Caco-2 (cell line): ENCODE data around the gene PRKAA1. TPM values are rescaled to one million over a fixed set of nuclear protein-coding genes. Genes with fewer than 3 reads are reported as not detected.
"Not testable (repeated sequence)": the region's sequence is repeated elsewhere in the genome, so short reads cannot be mapped to it uniquely, and the experiment has no call there.

Experiments used
- BruUV-seq: library from RNA; stranded (reverse); fragments of 400-500 nt; replicated peaks from 2 replicates; lab custom pipeline; 2021; lab: Mats Ljungman, UMichigan
- CTCF ChIA-PET: fragments of 300-600 bp; sonication (Branson Sonifier 250); formaldehyde crosslinking; loops from one replicate; lab custom pipeline; 2022; ENCODE audit warnings: antibody characterized with exemption; lab: Charles Lee
- POLR2A ChIA-PET: fragments of 300-600 bp; sonication (Branson Sonifier 250); formaldehyde crosslinking; loops from one replicate; lab custom pipeline; 2022; ENCODE audit warnings: antibody characterized with exemption; lab: Charles Lee
- DNase-seq, 2 experiments: peaks; one replicate each; pipeline versions ENCODE4 v3.0.0 to v3.0.0-alpha.2; 2020 to 2022
- H3K27me3 ChIP-seq: replicated peaks from 2 replicates; pipeline ENCODE4 v1.6.0; 2011; ENCODE audit warnings: low read length; ENCODE audit not compliant: control insufficient read depth, insufficient read depth
- H3K36me3 ChIP-seq: 2 replicates; pipeline ENCODE4 v1.5.1; 2011; ENCODE audit warnings: low read length; ENCODE audit not compliant: control insufficient read depth, insufficient read depth
- H3K4me1 ChIP-seq: fragments of 250-450 bp; sonication (Bioruptor Pico); 2 replicates; pipeline ENCODE4 v1.5.1; 2020; ENCODE audit warnings: mild to moderate bottlenecking
- H3K4me3 ChIP-seq: 2 replicates; pipeline ENCODE4 v1.5.1; 2011; ENCODE audit warnings: low read depth, mild to moderate bottlenecking, control low read depth, low read length
- H3K9me3 ChIP-seq: fragments of 250-450 bp; sonication (Bioruptor Pico); 2 replicates; pipeline ENCODE4 v1.5.1; 2020; ENCODE audit warnings: mild to moderate bottlenecking, moderate library complexity
- H3K27ac Mint-ChIP-seq: one replicate; pipeline ENCODE4 v1.8.0; 2022; ENCODE audit warnings: mixed read lengths; ENCODE audit not compliant: unreplicated experiment
- H3K27me3 Mint-ChIP-seq: one replicate; pipeline ENCODE4 v1.8.0; 2022; ENCODE audit warnings: mixed read lengths; ENCODE audit not compliant: insufficient read depth, unreplicated experiment
- H3K36me3 Mint-ChIP-seq: one replicate; pipeline ENCODE4 v1.8.0; 2022; ENCODE audit warnings: mild to moderate bottlenecking, mixed read lengths; ENCODE audit not compliant: insufficient read depth, unreplicated experiment
- H3K4me1 Mint-ChIP-seq: one replicate; pipeline ENCODE4 v1.8.0; 2022; ENCODE audit warnings: low read depth, mixed read lengths; ENCODE audit not compliant: unreplicated experiment
- H3K4me3 Mint-ChIP-seq: one replicate; pipeline ENCODE4 v1.8.0; 2022; ENCODE audit warnings: mild to moderate bottlenecking, moderate library complexity, mixed read lengths; ENCODE audit not compliant: unreplicated experiment
- H3K9me3 Mint-ChIP-seq: one replicate; pipeline ENCODE4 v1.8.0; 2022; ENCODE audit warnings: mixed read lengths; ENCODE audit not compliant: unreplicated experiment
- intact Hi-C: fragments of 100-400 bp; cut with micrococcal nuclease; formaldehyde crosslinking; loops from one replicate; pipeline ENCODE4 v1.10.0; 2022; ENCODE audit not compliant: unreplicated experiment
- total RNA-seq: library from RNA; stranded (reverse); gene quantifications from 2 replicates; pipeline ENCODE4 v1.2.3, GENCODE V29; 2022
- TF ChIP-seq, protein P1 (sequence below), 2 experiments: fragments of 200-600 bp in 1 of 2; IDR thresholded peaks; 1 replicate in 1 of 2; 2 replicates in 1 of 2; pipeline versions ENCODE4 v1.5.1 to v1.8.0; 2011 to 2022; ENCODE audit warnings: antibody characterized with exemption in 1 of 2, control low read depth in 1 of 2, inconsistent platforms in 1 of 2, low read depth in 1 of 2, low read length in 1 of 2, mild to moderate bottlenecking in 1 of 2, moderate library complexity in 1 of 2; ENCODE audit not compliant: insufficient read depth in 1 of 2, severe bottlenecking in 1 of 2, unreplicated experiment in 1 of 2

PRKAA1 gene
- total RNA-seq, 1 experiment from 2014 or later: 64.6 TPM

DNA sequence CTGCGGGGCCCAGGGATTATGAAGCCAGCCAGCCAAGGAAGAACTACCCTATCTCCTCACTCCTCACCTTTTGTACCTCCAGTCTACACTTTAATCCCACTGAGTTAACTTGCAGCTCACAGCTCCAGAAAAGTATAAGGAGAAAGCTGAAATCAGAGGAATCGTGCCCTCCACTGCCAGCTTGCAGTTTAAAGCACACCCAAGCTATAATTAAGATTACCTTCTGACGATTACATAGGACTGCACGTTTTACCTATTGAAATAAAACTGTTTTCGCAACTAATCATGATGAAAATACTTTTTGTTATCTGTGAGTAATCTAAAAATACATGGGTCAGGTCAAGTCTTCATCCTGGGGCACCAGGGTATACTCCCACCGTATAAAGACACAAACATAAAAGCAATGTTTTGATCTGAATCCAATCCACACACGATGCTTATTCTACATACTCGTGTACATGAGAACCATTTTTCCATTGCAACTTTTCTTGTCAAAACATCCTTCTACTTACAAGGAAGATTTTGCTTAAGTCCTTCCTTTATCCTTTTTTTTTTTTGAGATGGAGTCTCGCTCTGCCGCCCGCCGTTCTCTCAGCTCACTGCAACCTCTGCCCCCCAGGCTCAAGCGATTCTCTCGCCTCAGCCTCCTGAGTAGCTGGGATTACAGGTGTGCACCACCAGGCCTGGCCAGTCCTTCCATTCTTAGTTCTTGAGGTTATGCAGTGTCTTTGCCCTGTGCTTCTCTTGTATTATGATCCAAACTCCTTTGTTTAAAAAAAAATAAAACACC lies 29.2 kb upstream of the PRKAA1 start:
- Mint-ChIP-seq H3K27ac (no peak overlapping the region), H3K4me1 (peaks cover 23% of the 10 kb centered on the region)
- CTCF ChIA-PET: no interaction called here

DNA sequence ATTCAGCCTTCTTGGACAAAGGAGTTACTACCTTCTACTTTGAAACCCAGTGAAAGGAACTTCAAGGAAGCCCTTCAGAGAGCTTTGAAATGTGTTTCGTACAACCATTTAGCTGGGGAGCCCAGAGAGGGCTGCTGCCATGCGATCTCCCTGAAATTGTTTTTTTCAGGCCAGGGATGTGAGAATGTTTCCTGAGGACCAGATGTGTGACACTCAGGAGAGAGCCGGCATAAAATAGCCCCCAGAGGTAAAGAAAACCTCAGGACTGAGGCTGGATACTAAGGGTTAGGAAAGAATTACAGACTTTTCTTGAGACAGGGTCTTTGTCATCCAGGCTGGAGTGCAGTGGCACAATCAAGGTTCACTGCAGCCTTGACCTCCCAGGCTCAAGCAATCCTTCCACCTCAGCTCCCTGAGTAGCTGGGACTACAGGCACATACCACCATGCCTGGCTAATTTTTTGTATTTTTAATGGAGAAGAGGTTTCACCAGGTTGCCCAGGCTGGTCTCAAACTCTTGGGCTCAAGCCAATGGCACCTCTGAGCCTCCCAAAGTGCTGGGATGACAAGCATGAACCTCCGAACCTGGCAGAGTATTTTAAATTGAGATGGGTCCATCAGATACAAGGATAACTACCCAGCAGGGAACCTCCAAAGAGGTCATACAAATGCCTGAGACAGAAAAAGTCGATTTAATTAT lies 28.5 kb upstream of the PRKAA1 start:
- BruUV-seq: no TSS peak
- Mint-ChIP-seq H3K27me3 (no peaks in the 10 kb centered on the region), H3K36me3 (peaks cover 70% of the 10 kb centered on the region), H3K4me1 (peaks cover 17% of the 10 kb centered on the region), H3K4me3 (no peak overlapping the region), H3K9me3 (no peaks in the 10 kb centered on the region), H3K27ac (no peak overlapping the region)
- TF ChIP-seq, protein P1, sequence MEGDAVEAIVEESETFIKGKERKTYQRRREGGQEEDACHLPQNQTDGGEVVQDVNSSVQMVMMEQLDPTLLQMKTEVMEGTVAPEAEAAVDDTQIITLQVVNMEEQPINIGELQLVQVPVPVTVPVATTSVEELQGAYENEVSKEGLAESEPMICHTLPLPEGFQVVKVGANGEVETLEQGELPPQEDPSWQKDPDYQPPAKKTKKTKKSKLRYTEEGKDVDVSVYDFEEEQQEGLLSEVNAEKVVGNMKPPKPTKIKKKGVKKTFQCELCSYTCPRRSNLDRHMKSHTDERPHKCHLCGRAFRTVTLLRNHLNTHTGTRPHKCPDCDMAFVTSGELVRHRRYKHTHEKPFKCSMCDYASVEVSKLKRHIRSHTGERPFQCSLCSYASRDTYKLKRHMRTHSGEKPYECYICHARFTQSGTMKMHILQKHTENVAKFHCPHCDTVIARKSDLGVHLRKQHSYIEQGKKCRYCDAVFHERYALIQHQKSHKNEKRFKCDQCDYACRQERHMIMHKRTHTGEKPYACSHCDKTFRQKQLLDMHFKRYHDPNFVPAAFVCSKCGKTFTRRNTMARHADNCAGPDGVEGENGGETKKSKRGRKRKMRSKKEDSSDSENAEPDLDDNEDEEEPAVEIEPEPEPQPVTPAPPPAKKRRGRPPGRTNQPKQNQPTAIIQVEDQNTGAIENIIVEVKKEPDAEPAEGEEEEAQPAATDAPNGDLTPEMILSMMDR (IDR thresholded peaks at IDR 0.05; ENCODE audit: insufficient read depth in 1 of 2, low read depth in 1 of 2, low read length in 1 of 2, severe bottlenecking in 1 of 2, unreplicated experiment in 1 of 2): no peak
- no peaks in the 10 kb centered on the region for H3K27me3 ChIP-seq
- POLR2A ChIA-PET: no interaction called here
- peaks cover 11% of the 10 kb centered on the region for H3K36me3 ChIP-seq
- intact Hi-C loops: no loop called here
- no peak for DNase-seq
- CTCF ChIA-PET: no interaction called here
- no peak overlapping the region for H3K4me3 ChIP-seq
- H3K9me3 ChIP-seq: no peaks in the 10 kb centered on the region
- no peaks in the 10 kb centered on the region for H3K4me1 ChIP-seq

More for the DNA sequence above, 29.2 kb upstream of the PRKAA1 start:
- intact Hi-C loops: no loop called here
- H3K9me3 Mint-ChIP-seq: no peaks in the 10 kb centered on the region
- H3K27me3 ChIP-seq: no peaks in the 10 kb centered on the region
- H3K4me3 ChIP-seq: no peak overlapping the region
- BruUV-seq: no TSS peak
- H3K27me3 Mint-ChIP-seq: no peaks in the 10 kb centered on the region
- H3K36me3 ChIP-seq: peaks cover 16% of the 10 kb centered on the region
- TF ChIP-seq, protein P1 (IDR thresholded peaks at IDR 0.05; ENCODE audit: insufficient read depth in 1 of 2, low read depth in 1 of 2, low read length in 1 of 2, severe bottlenecking in 1 of 2, unreplicated experiment in 1 of 2): no peak
- H3K36me3 Mint-ChIP-seq: peaks cover 77% of the 10 kb centered on the region
- peaks cover 6% of the 10 kb centered on the region; the same call in 1 of the 2 replicates for H3K4me1 ChIP-seq
- H3K4me3 Mint-ChIP-seq: no peak overlapping the region
- POLR2A ChIA-PET: interaction anchor here (0.6 kb wide), 1 partner anchor 1457 kb away, joined by 3 read pairs; no protein-coding TSS in a partner anchor
- no peaks in the 10 kb centered on the region for H3K9me3 ChIP-seq
- DNase-seq: no peak

DNA sequence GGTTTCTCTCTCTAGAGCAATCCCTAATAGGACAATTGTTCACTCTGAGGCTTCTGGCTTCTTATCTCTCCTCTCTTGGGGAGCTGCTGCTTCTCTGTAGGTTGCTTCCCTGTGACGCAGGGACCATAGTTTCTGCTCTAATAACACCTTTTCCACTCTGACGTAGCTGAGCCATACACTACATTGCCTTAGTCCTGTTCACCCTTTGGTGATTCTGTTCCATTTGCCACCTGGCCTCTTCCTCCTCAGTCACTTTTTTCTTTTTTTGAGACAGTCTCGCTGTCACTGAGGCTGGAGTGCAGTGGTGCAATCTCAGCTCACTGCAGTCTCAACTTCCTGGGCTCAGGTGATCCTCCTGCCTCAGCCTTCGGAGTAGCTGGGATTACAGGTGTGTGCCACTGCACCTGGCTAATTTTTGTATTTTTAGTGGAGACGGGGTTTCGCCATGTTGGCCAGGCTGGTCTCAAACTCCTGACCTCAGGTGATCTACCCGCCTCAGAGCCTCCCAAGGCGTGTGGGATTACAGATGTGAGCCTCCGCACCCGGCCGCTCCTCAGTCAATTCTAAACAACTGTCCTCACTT lies 27.4 kb upstream of the PRKAA1 start:
- H3K4me1 ChIP-seq, H3K36me3 ChIP-seq, H3K27me3 ChIP-seq, CTCF ChIA-PET, H3K9me3 ChIP-seq, DNase-seq, H3K4me3 ChIP-seq, intact Hi-C loops, BruUV-seq, H3K9me3 Mint-ChIP-seq, H3K27me3 Mint-ChIP-seq: not testable (repeated sequence)
- H3K4me1 Mint-ChIP-seq: peaks cover 15% of the 10 kb centered on the region
- H3K36me3 Mint-ChIP-seq: peaks cover 59% of the 10 kb centered on the region
- POLR2A ChIA-PET: interaction anchor here (0.8 kb wide), 1 partner anchor 27 kb away, joined by 4 read pairs; the partner anchor contains the start of gene PRKAA1
- peak overlapping the region; percentile 3 for H3K4me3 Mint-ChIP-seq
- peak overlapping the region; percentile 17 for H3K27ac Mint-ChIP-seq
